Measurements from ENCODE around the gene NFIB.

The NFIB gene

GRCh38 chr9:14313951-14314423, at the start of gene NFIB:
TSS of gene NFIB (minus strand) at chr9:14314141. CDS start at chr9:14313511, 630 bp downstream.
- peak; percentile 25 for DNase-seq (ENCODE audit: low spot score)

GRCh38 chr9:14362175-14362574, 48.2 kb upstream of the NFIB start:
- DNase-seq (ENCODE audit: low spot score) = no peak

DNA sequence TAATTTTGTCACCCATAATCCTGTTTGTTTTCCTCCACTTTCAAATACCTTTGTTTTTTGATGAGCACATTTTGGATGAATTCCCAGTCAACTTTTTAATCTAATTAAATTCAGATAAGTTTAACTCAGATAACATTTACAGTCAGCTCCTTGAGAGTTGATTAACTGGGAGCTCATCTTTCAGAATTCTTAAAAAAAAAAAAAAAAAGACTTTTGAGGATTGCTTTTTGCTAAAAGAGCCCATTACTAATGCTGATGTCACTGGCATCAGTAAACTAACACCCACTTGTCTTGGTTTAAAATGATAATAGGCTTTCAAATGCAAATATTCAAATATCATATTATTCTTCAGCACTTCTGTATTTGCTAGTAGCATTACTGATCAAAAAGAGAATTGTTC, 47.1 kb upstream of the NFIB start:
- DNase-seq (ENCODE audit: low spot score) = no peak

- DNase-seq (ENCODE audit: low spot score) = no peak
Observed at GRCh38 chr9:14358523-14358922, 44.6 kb upstream of the NFIB start.

DNA sequence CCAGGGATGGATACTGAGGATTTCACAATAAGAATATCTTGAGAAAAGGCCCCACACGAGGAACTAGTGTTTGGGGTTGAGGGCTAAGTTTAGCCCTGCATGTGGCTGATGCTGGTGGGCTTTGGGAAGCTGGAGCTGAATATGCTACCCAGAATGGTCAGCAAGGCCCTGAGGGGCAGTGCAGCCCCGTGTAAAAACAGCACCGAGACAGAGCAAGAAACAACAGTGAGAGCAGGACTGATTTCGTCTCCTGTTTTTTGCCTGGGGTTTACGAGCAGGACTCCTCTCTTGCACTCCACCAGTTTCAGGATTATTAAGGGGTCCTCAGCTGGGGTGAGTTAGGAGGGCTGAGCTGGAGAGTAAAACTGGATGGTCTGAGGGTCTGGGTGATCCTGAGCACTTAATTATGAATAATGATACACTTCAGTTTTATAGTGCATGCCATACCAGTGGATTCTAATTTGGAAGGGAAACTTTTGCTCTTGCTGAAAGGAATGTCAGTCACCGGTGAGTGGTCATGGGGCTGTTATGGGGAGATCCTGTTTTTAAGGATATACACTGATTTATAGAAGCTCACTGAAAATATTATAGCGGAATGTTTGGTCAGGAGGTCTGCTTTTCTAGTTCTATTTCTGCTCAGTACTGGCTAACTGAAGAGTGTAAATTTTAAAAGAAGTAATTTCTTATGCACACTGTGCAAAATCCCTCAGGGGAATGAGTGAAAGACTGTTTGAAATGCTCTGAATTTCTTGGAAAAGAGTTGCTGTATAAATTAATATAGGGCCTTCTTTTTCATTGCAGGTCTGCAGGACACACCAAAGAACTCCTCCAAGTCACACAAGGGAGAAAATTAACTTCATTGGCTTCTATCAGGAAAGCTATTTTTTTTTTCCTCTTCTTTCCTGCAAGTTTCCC, 42.7 kb upstream of the NFIB start:
- DNase-seq (ENCODE audit: low spot score) = no peak

GRCh38 chr9:14354201-14354600, 40.3 kb upstream of the NFIB start:
- DNase-seq (ENCODE audit: low spot score) = no peak

DNA sequence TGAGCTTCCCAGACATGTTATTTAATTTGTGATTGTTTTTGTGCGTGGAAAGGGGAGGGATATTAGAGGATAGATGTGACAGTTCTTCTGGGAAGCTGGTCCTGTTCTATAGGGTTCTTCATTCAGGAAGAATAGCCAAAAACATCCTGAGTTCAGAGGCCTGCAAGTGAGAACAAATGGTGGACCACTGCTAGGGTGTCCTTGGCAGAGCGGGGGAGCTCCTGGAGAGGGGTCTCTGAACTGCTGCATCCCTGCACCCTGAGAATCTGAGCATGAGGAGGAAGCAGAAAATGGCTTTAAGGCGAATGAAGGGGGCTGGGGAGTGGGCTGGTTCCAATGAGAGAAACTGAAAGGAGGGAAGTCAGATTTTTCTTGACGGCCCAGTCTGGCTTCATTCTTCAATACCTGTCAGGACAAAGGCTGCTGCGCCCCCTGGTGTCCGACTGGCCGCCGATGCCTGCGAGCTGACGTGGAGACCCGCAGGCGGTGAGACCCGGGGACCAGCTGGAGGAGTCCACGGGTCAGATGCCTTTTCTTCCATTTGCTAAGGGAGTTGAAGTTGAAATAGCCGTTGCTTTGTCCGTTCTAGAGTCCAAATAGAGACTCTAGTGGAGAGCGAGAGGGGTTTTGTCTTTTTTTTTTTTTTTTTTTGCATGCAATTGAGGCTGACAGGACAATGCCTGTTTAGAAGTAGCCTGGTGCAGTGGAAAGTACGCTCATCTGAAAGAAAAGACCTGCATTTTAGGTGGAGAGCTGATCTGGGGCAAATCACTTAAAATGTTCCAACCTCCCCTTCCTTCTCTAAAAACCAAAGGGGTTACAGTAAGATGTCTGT, 39.5 kb upstream of the NFIB start:
- DNase-seq (ENCODE audit: low spot score) = peak; percentile 75

- DNase-seq (ENCODE audit: low spot score) = peak; percentile 31
Observed at GRCh38 chr9:14352503-14352902, 38.6 kb upstream of the NFIB start.

- no peak for DNase-seq (ENCODE audit: low spot score)
Observed at GRCh38 chr9:14351221-14351836, 37.4 kb upstream of the NFIB start.

DNA sequence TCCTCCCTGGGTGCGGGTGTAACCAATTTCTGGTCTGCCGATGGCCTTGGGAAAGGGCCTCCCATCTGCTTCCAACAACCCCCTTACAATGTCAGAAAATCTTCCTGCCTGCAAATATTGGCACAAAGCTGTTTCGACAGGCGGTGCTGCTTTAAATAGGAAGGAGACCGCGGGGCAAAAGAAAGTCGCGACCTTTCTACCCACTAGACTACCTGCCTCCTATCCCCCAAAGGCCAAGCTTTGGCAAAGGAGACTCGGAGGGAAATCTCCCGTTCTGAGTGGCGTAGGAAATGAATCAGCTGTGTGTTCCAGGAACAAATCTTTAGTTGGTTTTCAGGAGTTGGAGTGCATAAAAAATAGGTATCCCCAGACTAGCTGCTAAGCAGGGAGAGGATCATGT, 36.8 kb upstream of the NFIB start:
- DNase-seq (ENCODE audit: low spot score) = no peak

DNA sequence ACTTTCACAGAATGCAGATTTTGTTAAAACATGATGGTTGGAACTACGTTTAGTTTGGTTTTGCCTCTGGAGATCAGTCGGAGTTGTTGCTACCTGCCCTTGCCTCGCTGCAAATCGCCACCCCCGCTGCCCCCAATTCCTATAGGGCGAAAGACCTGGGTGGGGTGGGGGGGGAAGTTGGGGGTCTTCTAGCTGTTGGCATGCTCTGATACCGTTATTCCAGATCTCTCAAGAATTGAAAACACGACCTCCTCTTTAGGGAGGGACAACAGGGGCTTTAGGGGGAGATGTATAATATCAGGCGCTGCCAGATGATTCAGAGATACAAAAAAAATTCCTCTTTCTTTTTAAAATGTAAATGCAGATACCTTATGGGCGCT, 36.4 kb upstream of the NFIB start:
- no peak for DNase-seq (ENCODE audit: low spot score)

DNA sequence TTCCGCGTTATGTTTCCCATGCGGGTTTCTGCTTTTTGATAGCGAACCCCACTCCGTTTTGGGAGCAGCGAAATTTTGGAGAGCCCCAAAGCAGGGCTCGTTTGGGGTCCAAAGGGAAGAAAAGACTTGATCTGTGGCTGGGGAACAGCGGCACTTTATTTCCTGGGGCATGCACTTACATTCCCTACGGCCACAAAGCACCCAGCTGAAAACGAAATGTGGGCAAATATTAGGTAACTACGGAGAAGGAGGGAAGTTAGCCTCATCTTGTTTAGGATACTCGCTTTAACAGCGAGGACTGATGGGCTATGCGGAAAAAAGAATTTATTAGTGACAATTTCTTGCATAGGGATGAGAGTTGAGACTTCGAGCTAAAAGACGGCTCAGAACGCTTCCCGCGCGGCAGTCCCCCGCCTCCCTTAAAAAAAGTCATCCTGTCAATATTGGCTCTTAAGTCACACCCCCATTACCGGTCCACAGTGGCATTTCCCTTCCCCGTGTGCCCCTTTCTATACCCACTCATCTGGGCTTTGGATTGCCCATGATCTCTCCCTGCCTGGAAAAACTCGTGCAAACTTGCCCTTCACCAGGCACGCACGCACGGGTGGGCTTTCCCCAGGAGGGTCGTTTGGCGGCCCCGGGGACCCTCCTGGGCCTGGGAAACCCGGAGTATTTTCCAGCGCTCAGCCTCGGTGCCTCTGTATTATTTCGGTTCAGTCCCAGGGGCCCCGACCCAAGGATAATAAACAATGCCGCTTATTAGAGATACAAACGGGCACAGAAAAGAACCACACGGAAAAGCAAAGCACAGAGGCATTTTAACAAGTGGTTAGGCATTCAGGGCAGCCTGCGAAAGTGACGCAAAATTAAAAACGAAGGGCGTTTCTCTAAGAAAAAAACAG, 35.8 kb upstream of the NFIB start:
- DNase-seq (ENCODE audit: low spot score) = no peak

DNA sequence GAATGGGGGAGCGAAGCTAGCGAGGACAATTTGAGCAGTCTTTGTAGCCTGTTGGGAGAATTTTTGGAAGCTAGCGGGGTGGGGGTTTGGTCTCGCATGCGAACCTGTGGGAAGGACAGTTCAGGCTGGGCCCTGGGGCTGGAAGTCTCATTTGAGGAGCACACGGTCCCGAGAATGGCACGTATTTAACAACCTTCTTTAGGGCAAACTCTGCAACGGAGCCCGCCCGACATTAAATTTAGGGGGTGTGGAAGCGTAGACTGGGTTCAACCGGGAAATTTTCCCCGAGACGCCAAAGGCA, 35.2 kb upstream of the NFIB start:
- DNase-seq (ENCODE audit: low spot score) = no peak

GRCh38 chr9:14348373-14349145, 34.6 kb upstream of the NFIB start:
- DNase-seq (ENCODE audit: low spot score) = no peak

GRCh38 chr9:14348123-14348372, 34.1 kb upstream of the NFIB start:
- no peak for DNase-seq (ENCODE audit: low spot score)

- no peak for DNase-seq (ENCODE audit: low spot score)
Observed at GRCh38 chr9:14347406-14348122, 33.6 kb upstream of the NFIB start.

DNA sequence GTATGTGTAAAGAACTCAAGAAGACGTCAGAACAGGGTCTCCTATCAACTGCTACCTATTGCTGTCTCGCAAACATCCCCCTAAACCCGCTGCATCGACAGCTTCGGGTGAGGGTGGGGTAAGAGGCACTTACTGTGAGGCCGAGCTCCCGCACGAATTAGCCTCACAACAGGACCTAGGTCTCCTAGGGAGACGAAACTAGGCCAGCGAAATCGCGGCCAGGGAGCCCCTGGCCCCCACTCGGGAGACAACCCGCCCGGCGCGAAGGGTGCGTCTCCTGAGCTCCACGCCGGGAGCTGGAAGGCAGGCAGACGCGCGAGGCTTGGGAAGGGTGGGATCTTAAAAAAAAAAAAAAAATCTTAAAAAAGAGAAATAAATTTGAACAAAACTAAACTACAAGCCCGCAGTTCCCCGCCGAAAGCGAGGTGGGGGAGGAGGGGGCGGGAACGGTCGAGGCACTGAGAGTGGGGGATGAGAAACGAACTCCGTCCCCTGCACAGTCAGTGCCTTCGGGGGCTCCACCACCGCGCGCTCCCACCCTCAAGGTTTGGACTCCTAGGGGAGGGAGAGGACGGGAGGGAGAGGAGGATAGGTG, 33.0 kb upstream of the NFIB start:
- no peak for DNase-seq (ENCODE audit: low spot score)

GRCh38 chr9:14346231-14346791, 32.4 kb upstream of the NFIB start:
- no peak for DNase-seq (ENCODE audit: low spot score)

DNA sequence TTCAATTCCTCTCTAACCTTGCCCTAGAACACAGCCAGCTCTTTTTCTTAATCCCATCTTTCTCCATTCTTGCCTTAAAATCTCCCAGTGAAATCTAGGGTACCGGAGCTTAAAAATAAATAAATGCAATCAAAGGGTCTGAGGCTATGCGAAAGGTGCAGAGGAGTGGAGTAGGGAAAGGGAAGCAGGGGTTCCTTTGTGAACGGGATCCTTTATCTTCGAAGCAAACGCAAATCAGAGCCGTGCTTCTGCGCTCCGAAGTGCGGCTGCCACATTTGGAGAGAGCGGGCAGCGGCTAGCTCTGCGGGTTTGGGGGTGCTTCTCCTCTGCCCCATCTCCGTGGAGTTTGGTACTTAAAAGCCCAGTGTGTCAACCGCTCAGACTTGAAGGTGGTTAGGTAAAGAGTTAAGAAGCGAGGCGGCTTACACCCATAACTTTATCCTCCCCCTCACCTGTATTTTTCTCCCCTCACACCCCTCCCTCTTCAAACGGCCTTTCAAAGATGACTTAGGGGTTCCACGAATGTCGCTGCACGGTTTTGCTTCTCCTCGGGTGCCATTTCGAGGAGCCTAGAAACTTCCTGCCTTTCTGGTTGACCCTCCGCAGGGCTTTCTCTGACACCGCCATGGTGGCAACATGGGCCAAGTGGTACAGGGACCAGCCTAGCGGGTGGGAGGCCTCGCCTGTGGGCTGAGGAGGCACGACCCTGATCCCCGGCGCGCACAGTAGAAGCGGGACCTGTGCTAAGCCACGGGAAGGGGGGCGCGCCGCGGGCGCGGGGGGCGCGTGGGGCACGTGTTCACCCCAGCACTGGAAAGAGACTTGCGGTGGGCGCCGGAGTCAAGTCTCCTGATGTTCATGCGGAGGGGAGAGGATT, 31.7 kb upstream of the NFIB start:
- no peak for DNase-seq (ENCODE audit: low spot score)
